Mesothelial cell of epicardium (in vitro differentiated cells): ENCODE measurements around the gene ERGIC1. TPM values are rescaled to one million over a fixed set of nuclear protein-coding genes. Genes with fewer than 3 reads are reported as not detected.

ENCODE experiments used
- DNase-seq, 2 experiments: peaks; one replicate each; pipeline ENCODE4 v3.0.0; 2021; ENCODE audit warnings: low spot score in 2 of 2; ENCODE audit not compliant: unreplicated experiment in 2 of 2
- H3K27ac Mint-ChIP-seq: 2 replicates; pipeline ENCODE4 v1.8.0; 2021; ENCODE audit warnings: mixed read lengths
- H3K27me3 Mint-ChIP-seq: 2 replicates; pipeline ENCODE4 v1.8.0; 2021; ENCODE audit warnings: low read depth, mixed read lengths
- H3K36me3 Mint-ChIP-seq: 2 replicates; pipeline ENCODE4 v1.8.0; 2021; ENCODE audit warnings: mixed read lengths
- H3K4me1 Mint-ChIP-seq: 2 replicates; pipeline ENCODE4 v1.8.0; 2021; ENCODE audit warnings: mixed read lengths
- H3K4me3 Mint-ChIP-seq: 2 replicates; pipeline ENCODE4 v1.8.0; 2021; ENCODE audit warnings: mild to moderate bottlenecking, moderate library complexity, mixed read lengths
- H3K9me3 Mint-ChIP-seq: 2 replicates; pipeline ENCODE4 v1.8.0; 2021; ENCODE audit warnings: mixed read lengths
- total RNA-seq: library from RNA; stranded (reverse); gene quantifications from 3 replicates; pipeline ENCODE4 v1.2.1, GENCODE V29; 2021
- TF ChIP-seq, protein P1 (sequence below): fragments of 200-600 bp; sonication (generic); IDR thresholded peaks from one replicate; pipeline ENCODE4 v1.5.0; 2021; ENCODE audit warnings: antibody characterized with exemption; ENCODE audit not compliant: unreplicated experiment

ERGIC1 gene
- total RNA-seq, 1 donor from 2014 or later, result 107 TPM

DNA sequence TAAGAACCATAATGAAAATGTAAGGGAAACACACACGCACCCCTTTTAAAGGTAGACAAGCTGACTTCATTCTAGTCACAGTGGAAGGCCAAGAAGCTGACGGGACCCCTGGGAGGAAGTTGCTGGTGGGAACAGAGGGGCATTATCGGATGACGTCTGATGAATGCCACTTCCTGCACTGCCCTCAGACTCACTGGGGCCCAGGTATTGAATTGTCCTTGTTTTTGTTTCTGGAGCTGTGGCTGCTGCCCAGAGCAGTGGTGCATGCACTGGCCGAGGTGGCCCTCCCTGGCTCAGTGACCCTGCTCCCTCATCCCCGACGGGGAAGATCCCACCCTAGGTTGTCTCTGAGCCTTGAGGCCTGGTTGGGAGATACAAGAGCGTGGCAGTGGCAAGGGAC lies 109.9 kb downstream of the ERGIC1 start:
- Mint-ChIP-seq H3K9me3 (no peaks in the 10 kb centered on the region), H3K36me3 (peaks cover 25% of the 10 kb centered on the region), H3K27ac (peak overlapping the region; percentile 36), H3K4me3 (no peak overlapping the region), H3K4me1 (peaks cover 24% of the 10 kb centered on the region), H3K27me3 (no peaks in the 10 kb centered on the region)
- no peak for DNase-seq
- TF ChIP-seq, protein P1, sequence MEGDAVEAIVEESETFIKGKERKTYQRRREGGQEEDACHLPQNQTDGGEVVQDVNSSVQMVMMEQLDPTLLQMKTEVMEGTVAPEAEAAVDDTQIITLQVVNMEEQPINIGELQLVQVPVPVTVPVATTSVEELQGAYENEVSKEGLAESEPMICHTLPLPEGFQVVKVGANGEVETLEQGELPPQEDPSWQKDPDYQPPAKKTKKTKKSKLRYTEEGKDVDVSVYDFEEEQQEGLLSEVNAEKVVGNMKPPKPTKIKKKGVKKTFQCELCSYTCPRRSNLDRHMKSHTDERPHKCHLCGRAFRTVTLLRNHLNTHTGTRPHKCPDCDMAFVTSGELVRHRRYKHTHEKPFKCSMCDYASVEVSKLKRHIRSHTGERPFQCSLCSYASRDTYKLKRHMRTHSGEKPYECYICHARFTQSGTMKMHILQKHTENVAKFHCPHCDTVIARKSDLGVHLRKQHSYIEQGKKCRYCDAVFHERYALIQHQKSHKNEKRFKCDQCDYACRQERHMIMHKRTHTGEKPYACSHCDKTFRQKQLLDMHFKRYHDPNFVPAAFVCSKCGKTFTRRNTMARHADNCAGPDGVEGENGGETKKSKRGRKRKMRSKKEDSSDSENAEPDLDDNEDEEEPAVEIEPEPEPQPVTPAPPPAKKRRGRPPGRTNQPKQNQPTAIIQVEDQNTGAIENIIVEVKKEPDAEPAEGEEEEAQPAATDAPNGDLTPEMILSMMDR, result no peak

DNA sequence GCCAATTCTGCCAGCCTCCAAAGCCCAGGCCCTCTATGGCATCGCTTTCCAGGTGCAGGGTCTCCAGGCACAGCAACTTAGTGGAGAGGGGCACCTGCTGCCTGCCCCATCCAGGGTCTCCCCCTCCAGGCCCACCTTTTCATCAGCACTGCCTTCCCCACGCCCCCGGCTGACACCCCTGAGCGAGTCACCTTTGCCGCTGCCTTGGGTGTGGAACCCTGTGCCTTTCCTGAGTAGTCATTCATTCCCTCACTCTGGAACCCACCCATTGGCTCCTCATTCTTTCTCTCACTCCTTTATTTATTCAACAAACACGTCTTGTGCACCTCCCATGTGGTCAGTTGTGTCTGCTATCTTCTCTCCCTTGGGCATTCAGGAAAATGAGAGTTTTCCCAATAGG lies 110.7 kb downstream of the ERGIC1 start:
- TF ChIP-seq, protein P1, result no peak

DNA sequence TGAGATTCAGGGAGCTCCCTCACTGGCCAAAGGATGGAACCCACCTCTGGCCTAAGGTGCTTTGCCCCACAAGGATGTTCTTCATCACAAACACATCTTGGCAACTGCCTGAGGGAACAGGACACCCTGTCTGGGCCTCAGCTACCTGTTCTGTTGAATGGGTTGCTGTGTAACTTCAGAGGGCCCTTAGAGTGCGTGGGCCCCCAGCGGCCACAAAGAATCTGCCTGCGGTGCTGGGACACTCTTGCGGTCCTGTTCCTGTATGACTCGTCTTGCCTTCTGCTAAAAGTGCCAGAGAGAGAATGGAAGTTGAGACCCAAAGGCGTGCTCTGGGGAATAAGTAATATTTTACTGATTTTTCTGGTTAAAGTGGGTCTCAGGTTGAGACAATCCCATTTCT lies 111.1 kb downstream of the ERGIC1 start:
- Mint-ChIP-seq H3K4me1 (peaks cover 24% of the 10 kb centered on the region), H3K27me3 (no peaks in the 10 kb centered on the region), H3K9me3 (no peaks in the 10 kb centered on the region), H3K36me3 (peaks cover 26% of the 10 kb centered on the region), H3K4me3 (no peak overlapping the region), H3K27ac (no peak overlapping the region)
- TF ChIP-seq, protein P1, result no peak
- DNase-seq, result no peak

More for the DNA sequence above, 110.7 kb downstream of the ERGIC1 start:
- Mint-ChIP-seq H3K4me1 (peaks cover 24% of the 10 kb centered on the region), H3K9me3 (no peaks in the 10 kb centered on the region), H3K36me3 (peaks cover 26% of the 10 kb centered on the region), H3K27me3 (no peaks in the 10 kb centered on the region), H3K4me3 (no peak overlapping the region), H3K27ac (no peak overlapping the region)
- DNase-seq, result no peak

DNA sequence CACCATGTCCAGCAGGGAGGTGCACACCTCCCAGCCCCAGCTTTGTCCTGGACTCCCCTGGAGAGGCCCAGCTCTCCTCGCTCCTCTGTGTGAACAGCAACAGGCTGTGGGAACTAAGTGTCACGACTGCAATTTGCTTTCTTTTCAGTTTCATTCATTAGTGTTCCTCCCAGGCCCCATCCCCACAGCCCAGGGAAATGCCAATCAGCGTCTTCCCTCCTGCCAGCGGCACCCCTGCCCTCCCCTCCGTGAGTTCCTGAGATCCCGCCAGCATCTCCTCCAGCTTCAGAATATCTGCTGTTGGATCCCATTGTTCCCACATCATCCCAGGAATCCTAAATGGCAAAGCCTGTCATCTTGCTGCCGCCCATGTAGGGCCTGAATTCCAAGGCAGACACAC lies 112.1 kb downstream of the ERGIC1 start:
- Mint-ChIP-seq H3K27ac (peak overlapping the region; percentile 47), H3K9me3 (no peaks in the 10 kb centered on the region), H3K4me3 (no peak overlapping the region), H3K27me3 (no peaks in the 10 kb centered on the region), H3K4me1 (peaks cover 24% of the 10 kb centered on the region), H3K36me3 (peaks cover 26% of the 10 kb centered on the region)
- TF ChIP-seq, protein P1, result no peak
- no peak for DNase-seq

DNA sequence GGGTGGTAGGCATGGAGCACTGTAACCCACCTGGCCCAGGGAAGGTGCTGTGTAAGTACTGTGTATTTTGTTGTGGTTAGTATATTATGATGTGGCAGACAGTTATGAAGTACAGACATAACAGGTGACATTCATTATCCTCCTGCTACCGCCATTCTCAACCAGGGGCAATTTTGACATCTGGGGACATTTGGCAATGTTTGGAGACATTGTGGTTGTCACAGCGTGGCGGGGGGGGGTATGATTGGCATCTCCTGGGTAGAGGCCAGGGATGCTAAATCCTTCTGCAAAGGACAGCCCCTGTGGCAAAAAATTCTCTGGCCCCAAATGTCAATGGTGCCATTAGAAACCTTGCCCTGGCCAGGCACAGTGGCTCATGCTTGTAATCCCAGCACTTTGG lies 115.4 kb downstream of the ERGIC1 start:
- Mint-ChIP-seq H3K36me3 (peaks cover 30% of the 10 kb centered on the region), H3K27me3 (no peaks in the 10 kb centered on the region), H3K9me3 (no peaks in the 10 kb centered on the region), H3K4me3 (no peak overlapping the region), H3K27ac (peak overlapping the region; percentile 47), H3K4me1 (peaks cover 21% of the 10 kb centered on the region)
- no peak for DNase-seq
- TF ChIP-seq, protein P1, result no peak
